HepG2 (cell line): ENCODE data around the gene RNF40. TPM values are rescaled to one million over a fixed set of nuclear protein-coding genes. Genes with fewer than 3 reads are reported as not detected.

Experiments used
- ATAC-seq: fragments of 200-7000 bp; cut with Tn5 transposase; 3 replicates; pipeline ENCODE4 v1.9.1; 2020; ENCODE audit warnings: mild to moderate bottlenecking, moderate library complexity
- BruUV-seq: library from RNA; stranded (reverse); fragments of 400-500 nt; replicated peaks from 2 replicates; lab custom pipeline; 2021; lab: Mats Ljungman, UMichigan
- CTCF ChIA-PET: fragments of 300-600 bp; formaldehyde crosslinking; extraction: SDS; loops from one replicate; lab custom pipeline; 2021; ENCODE audit warnings: low total read pairs, inconsistent platforms, low intra/inter-chr PET ratio; lab: Yijun Ruan, JAX
- POLR2A ChIA-PET: fragments of 350-600 bp; sonication (Branson Sonifier 250); formaldehyde crosslinking; loops from one replicate; lab custom pipeline; 2020; ENCODE audit warnings: antibody characterized with exemption, inconsistent platforms; lab: Yijun Ruan, JAX
- DNase-seq: peaks from one replicate; pipeline ENCODE4 v3.0.0-alpha.2; 2015; ENCODE audit warnings: low spot score
- FAIRE-seq: peaks from 3 replicates; lab custom pipeline; 2011; peaks lifted over from hg19 to GRCh38; lab: Jason Lieb, UNC
- H2AFZ ChIP-seq: one replicate; pipeline ENCODE4 v1.6.1; 2011; ENCODE audit warnings: low read length, inconsistent platforms
- H3K27ac ChIP-seq: fragments of 300-600 bp; 3 replicates; pipeline ENCODE4 v1.8.0; 2011; ENCODE audit warnings: mixed run types, mild to moderate bottlenecking, mixed read lengths, low read length, inconsistent platforms; ENCODE audit not compliant: insufficient read depth; ENCODE audit errors: extremely low read length
- H3K27me3 ChIP-seq, 2 experiments: fragments of 200-600 bp in 1 of 2; 2 replicates in 1 of 2; 3 replicates in 1 of 2; pipeline versions ENCODE4 v1.6.0 to v1.8.0; 2011; ENCODE audit warnings: low read length in 2 of 2, mild to moderate bottlenecking in 2 of 2, moderate library complexity in 2 of 2, inconsistent platforms in 1 of 2; ENCODE audit not compliant: insufficient read depth in 2 of 2, control insufficient read depth in 1 of 2
- H3K36me3 ChIP-seq, 2 experiments: fragments of 200-600 bp in 1 of 2; replicated peaks in 1 of 2; 2 replicates in 1 of 2; 3 replicates in 1 of 2; pipeline versions ENCODE4 v1.5.1 to v1.8.0; 2011; ENCODE audit warnings: low read length in 2 of 2, inconsistent platforms in 1 of 2; ENCODE audit not compliant: insufficient read depth in 2 of 2, control insufficient read depth in 1 of 2
- H3K4me1 ChIP-seq: 2 replicates; pipeline ENCODE4 v1.5.1; 2012; ENCODE audit warnings: low read length, inconsistent platforms; ENCODE audit not compliant: insufficient read depth
- H3K4me2 ChIP-seq: 2 replicates; pipeline ENCODE4 v1.6.0; 2011; ENCODE audit warnings: low read depth, low read length, inconsistent platforms
- H3K4me3 ChIP-seq, 3 experiments: fragments of 200-600 bp in 1 of 3; sonication (generic), shearing (Covaris generic) in 1 of 3; replicated peaks in 1 of 3; 2 replicates each; pipeline ENCODE4 v1.5.1; 2011 to 2016; ENCODE audit warnings: low read length in 3 of 3, inconsistent platforms in 2 of 3, low read depth in 2 of 3, mild to moderate bottlenecking in 2 of 3, control low read depth in 1 of 3, mixed read lengths in 1 of 3; ENCODE audit not compliant: insufficient read depth in 1 of 3
- H3K79me2 ChIP-seq: one replicate; pipeline ENCODE4 v1.6.1; 2011; ENCODE audit warnings: low read length, inconsistent platforms; ENCODE audit not compliant: insufficient read depth
- H3K9ac ChIP-seq: 2 replicates; pipeline ENCODE4 v1.6.0; 2011; ENCODE audit warnings: mild to moderate bottlenecking, low read depth, low read length, inconsistent platforms; ENCODE audit not compliant: insufficient read depth
- H3K9me3 ChIP-seq: 2 replicates; pipeline ENCODE4 v1.5.1; 2012; ENCODE audit warnings: mild to moderate bottlenecking, low read length
- H4K20me1 ChIP-seq: 2 replicates; pipeline ENCODE4 v1.6.0; 2011; ENCODE audit warnings: inconsistent platforms, mild to moderate bottlenecking, low read length, moderate library complexity; ENCODE audit not compliant: insufficient read depth
- HMG20B ChIP-seq: conservative IDR thresholded peaks from 2 replicates; pipeline ENCODE4 v1.6.1; 2016; ENCODE audit warnings: missing genetic modification reagents, missing compliant biosample characterization
- KLF16 ChIP-seq, 2 experiments: sonication (generic) in 1 of 2; formaldehyde crosslinking in 1 of 2; IDR thresholded peaks; 2 replicates each; pipeline versions ENCODE4 v1.6.1 to v1.8.0; 2016 to 2023; ENCODE audit warnings: missing genetic modification reagents in 2 of 2, missing compliant biosample characterization in 1 of 2
- MXI1 ChIP-seq: IDR thresholded peaks from 3 replicates; pipeline ENCODE4 v1.6.1; 2012; ENCODE audit warnings: low read depth, low read length, inconsistent platforms, borderline replicate concordance
- PITX1 ChIP-seq: sonication (generic); formaldehyde crosslinking; IDR thresholded peaks from 2 replicates; pipeline ENCODE4 v1.5.1; 2020; ENCODE audit warnings: mild to moderate bottlenecking, missing genetic modification reagents
- POGZ ChIP-seq: sonication (generic); formaldehyde crosslinking; IDR thresholded peaks from 2 replicates; pipeline ENCODE4 v1.4.0; 2020; ENCODE audit warnings: mild to moderate bottlenecking, missing genetic modification reagents
- SIX1 ChIP-seq: sonication (generic); formaldehyde crosslinking; IDR thresholded peaks from 2 replicates; pipeline ENCODE4 v1.4.0; 2020; ENCODE audit warnings: missing genetic modification reagents, borderline replicate concordance
- SSRP1 ChIP-seq: IDR thresholded peaks from 2 replicates; pipeline ENCODE4 v1.6.1; 2016; ENCODE audit warnings: control low read depth
- XBP1 ChIP-seq: sonication (generic); formaldehyde crosslinking; IDR thresholded peaks from 2 replicates; pipeline ENCODE4 v1.5.0; 2020; ENCODE audit warnings: missing genetic modification reagents
- ZFP82 ChIP-seq: sonication (generic); formaldehyde crosslinking; IDR thresholded peaks from 2 replicates; pipeline ENCODE4 v1.5.1; 2020; ENCODE audit warnings: mild to moderate bottlenecking, missing genetic modification reagents, borderline replicate concordance
- ZFX ChIP-seq: sonication (generic); formaldehyde crosslinking; IDR thresholded peaks from 2 replicates; pipeline ENCODE4 v1.4.0; 2020; ENCODE audit warnings: mild to moderate bottlenecking, low read depth, missing genetic modification reagents, moderate library complexity
- ZKSCAN8 ChIP-seq: IDR thresholded peaks from 2 replicates; pipeline ENCODE4 v1.6.1; 2016; ENCODE audit warnings: borderline replicate concordance, missing genetic modification reagents, missing compliant biosample characterization
- ZNF296 ChIP-seq: sonication (generic); formaldehyde crosslinking; conservative IDR thresholded peaks from 2 replicates; pipeline ENCODE4 v1.5.0; 2020; ENCODE audit warnings: mild to moderate bottlenecking, missing genetic modification reagents
- ZNF605 ChIP-seq: sonication (generic); formaldehyde crosslinking; IDR thresholded peaks from 2 replicates; pipeline ENCODE4 v1.8.0; 2022; ENCODE audit warnings: mild to moderate bottlenecking, missing genetic modification reagents
- ZNF609 ChIP-seq: sonication (generic); formaldehyde crosslinking; IDR thresholded peaks from 2 replicates; pipeline ENCODE4 v1.4.0; 2020; ENCODE audit warnings: mild to moderate bottlenecking, missing genetic modification reagents, borderline replicate concordance
- ZSCAN25 ChIP-seq: sonication (generic); formaldehyde crosslinking; IDR thresholded peaks from 2 replicates; pipeline ENCODE4 v1.8.0; 2022; ENCODE audit warnings: mild to moderate bottlenecking, missing genetic modification reagents
- WGBS: methylation state at CpG from one replicate; pipeline ENCODE4 v1.1.6; 2017; ENCODE audit warnings: low lambda C conversion rate; 5-methylcytosine and 5-hydroxymethylcytosine counted together
- in situ Hi-C: cut with HindIII; loops from 2 replicates; pipeline ENCODE4 v1.10.0; 2017; ENCODE audit warnings: low pct_unique_long_range_greater_than_20kb; ENCODE audit not compliant: extremely low pct_ligation_motif_present
- intact Hi-C: fragments of 100-400 bp; cut with micrococcal nuclease; formaldehyde crosslinking; loops from one replicate; pipeline ENCODE4 v1.10.0; 2022; ENCODE audit not compliant: unreplicated experiment
- polyA plus RNA-seq, 8 experiments: library from polyadenylated mRNA; depleted of rRNA in 3 of 8; stranded (reverse) in 7 of 8; unstranded in 1 of 8; fragments of >200 nt; fragmentation: Illumina TruSeq in 4 of 8; extraction: Trizol in 4 of 8; gene quantifications; 2 replicates each; pipeline versions ENCODE4 v1.2.1 to v1.2.3, GENCODE V29; 2011 to 2016; ENCODE audit warnings: low read depth in 4 of 8, missing spikeins in 1 of 8, mixed read lengths in 1 of 8; ENCODE audit not compliant: insufficient read depth in 1 of 8
- total RNA-seq, 5 experiments: library from RNA; depleted of rRNA; stranded (reverse); fragments of >200 nt; fragmentation: Illumina TruSeq; extraction: Trizol; gene quantifications; 2 replicates each; pipeline ENCODE4 v1.2.3, GENCODE V29; 2016; ENCODE audit warnings: low read depth in 1 of 5

Gene RNF40
- total and polyA plus RNA-seq, 2 of the 13 experiments (the other 11 are each of a cell fraction or from before 2014, with no cell fraction given), result 84.0 to 85.6 TPM

- TF ChIP-seq SIX1 (CRISPR knock-in tag) (0 out of 2 replicates have a peak, but pooled peaks have one; percentile 26), HMG20B (CRISPR knock-in tag) (0 out of 2 replicates have a peak, but pooled peaks have one; percentile 42), ZFX (CRISPR knock-in tag) (peak; percentile 32; the same call in 1 of the 2 replicates), PITX1 (CRISPR knock-in tag) (peak; percentile 87; the same call in 1 of the 2 replicates)
- TF ChIP-seq, all 625 proteins: peak for 61; not testable (repeated sequence) for 564
Measured at GRCh38 chr16:30809675-30810074, 47.6 kb downstream of the RNF40 start (continued).

- peak overlapping the region; percentile 84 for H3K9ac ChIP-seq
- intact Hi-C loops, result loop anchor here (1.0 to 10.0 kb wide), 4 partner anchors 9 to 69 kb away; partner anchors contain the start of gene PHKG2
- FAIRE-seq, result no peak
- TF ChIP-seq ZNF605 (CRISPR knock-in tag) (no peak), SSRP1 (CRISPR knock-in tag) (no peak), XBP1 (CRISPR knock-in tag) (no peak), ZKSCAN8 (CRISPR knock-in tag) (no peak), ZFP82 (CRISPR knock-in tag) (peak; percentile 12; the same call in 1 of the 2 replicates), KLF16 (CRISPR knock-in tag; IDR thresholded peaks at IDR 0.05) (0 out of 4 replicates have a peak, but pooled peaks of 1 of the 2 experiments have one; percentile 53), POGZ (no peak), ZSCAN25 (CRISPR knock-in tag) (no peak), ZNF609 (CRISPR knock-in tag) (no peak), ZNF296 (no peak), MXI1 (no peak)
Measured at GRCh38 chr16:30813821-30814189, 51.7 kb downstream of the RNF40 start.

More at GRCh38 chr16:30813821-30814189, 51.7 kb downstream of the RNF40 start:
- Histone ChIP-seq H4K20me1 (no peaks in the 10 kb centered on the region), H3K4me2 (peak overlapping the region; percentile 83), H3K9me3 (no peaks in the 10 kb centered on the region), H3K27ac (peak overlapping the region; percentile 91), H3K36me3 (no peaks in the 10 kb centered on the region), H2AFZ (no peak overlapping the region), H3K79me2 (no peaks in the 10 kb centered on the region), H3K4me1 (peaks cover 47% of the 10 kb centered on the region), H3K27me3 (no peaks in the 10 kb centered on the region), H3K4me3 (peak overlapping the region; percentile 38 to 70 (median 59); a peak in 5 of 6 replicates)
- ATAC-seq (no peak), DNase-seq (no peak)
- CTCF ChIA-PET, result interaction anchor here (0.6 to 1.8 kb wide), 5 partner anchors 16 to 107 kb away, joined by 3 to 5 read pairs (median 5); partner anchors contain the start of gene ZNF629
- 70% methylated on average over 3 of the region's 3 CpGs for whole genome bisulfite sequencing
- POLR2A ChIA-PET, result interaction anchor here (0.5 to 3.3 kb wide), 23 partner anchors 8 to 142 kb away, joined by 3 to 49 read pairs (median 6); partner anchors contain the start of genes CTF1, PHKG2 and ZNF629
- BruUV-seq, result TSS peak; percentile 99
- in situ Hi-C loops, result no loop called here
